Spinal cord (tissue), 10 donors: Measurements from ENCODE around the gene PEX11A. TPM values are rescaled to one million over a fixed set of nuclear protein-coding genes. Genes with fewer than 3 reads are reported as not detected.

Source experiments
- DNase-seq, 6 donors: peaks; one replicate each; pipeline versions ENCODE4 v3.0.0 to v3.0.0-alpha.2; 2013 to 2015; ENCODE audit warnings: low spot score in 6 of 6, low read depth in 4 of 6
- H3K27ac ChIP-seq: one replicate; pipeline ENCODE4 v1.5.1; 2013; ENCODE audit warnings: low read depth, low read length, control low read depth
- H3K27me3 ChIP-seq: one replicate; pipeline ENCODE4 v1.6.1; 2013; ENCODE audit warnings: low read length; ENCODE audit not compliant: control insufficient read depth, insufficient read depth
- H3K36me3 ChIP-seq: one replicate; pipeline ENCODE4 v1.6.1; 2013; ENCODE audit warnings: low read length; ENCODE audit not compliant: control insufficient read depth, insufficient read depth
- H3K4me1 ChIP-seq: one replicate; pipeline ENCODE4 v1.6.1; 2013; ENCODE audit warnings: low read length; ENCODE audit not compliant: control insufficient read depth, insufficient read depth
- H3K4me3 ChIP-seq: one replicate; pipeline ENCODE4 v1.5.1; 2013; ENCODE audit warnings: low read depth, low read length, control low read depth
- H3K9me3 ChIP-seq: one replicate; pipeline ENCODE4 v1.6.1; 2013; ENCODE audit warnings: low read length; ENCODE audit not compliant: control insufficient read depth, insufficient read depth
- WGBS: methylation state at CpG from one replicate; pipeline ENCODE4 v1.1.5; 2013; ENCODE audit warnings: missing lambda C conversion rate; ENCODE audit not compliant: insufficient coverage; 5-methylcytosine and 5-hydroxymethylcytosine counted together
- polyA plus RNA-seq, 2 donors: library from polyadenylated mRNA; unstranded; fragments of 120-200 nt; gene quantifications; one replicate each; pipeline ENCODE4 v1.2.1, GENCODE V29; 2013; ENCODE audit not compliant: insufficient read length in 2 of 2
- total RNA-seq, 2 donors: library from RNA; depleted of rRNA in 1 of 2; stranded (reverse); fragments of 120-200 nt in 1 of 2; fragments of >200 nt in 1 of 2; gene quantifications; one replicate each; pipeline versions ENCODE4 v1.2.3 to v1.2.4, GENCODE V29; 2013 to 2014
- donor health status: healthy.

The PEX11A gene
- total and polyA plus RNA-seq, 4 donors = 12.7 to 22.9 (median 15.0) TPM

DNA sequence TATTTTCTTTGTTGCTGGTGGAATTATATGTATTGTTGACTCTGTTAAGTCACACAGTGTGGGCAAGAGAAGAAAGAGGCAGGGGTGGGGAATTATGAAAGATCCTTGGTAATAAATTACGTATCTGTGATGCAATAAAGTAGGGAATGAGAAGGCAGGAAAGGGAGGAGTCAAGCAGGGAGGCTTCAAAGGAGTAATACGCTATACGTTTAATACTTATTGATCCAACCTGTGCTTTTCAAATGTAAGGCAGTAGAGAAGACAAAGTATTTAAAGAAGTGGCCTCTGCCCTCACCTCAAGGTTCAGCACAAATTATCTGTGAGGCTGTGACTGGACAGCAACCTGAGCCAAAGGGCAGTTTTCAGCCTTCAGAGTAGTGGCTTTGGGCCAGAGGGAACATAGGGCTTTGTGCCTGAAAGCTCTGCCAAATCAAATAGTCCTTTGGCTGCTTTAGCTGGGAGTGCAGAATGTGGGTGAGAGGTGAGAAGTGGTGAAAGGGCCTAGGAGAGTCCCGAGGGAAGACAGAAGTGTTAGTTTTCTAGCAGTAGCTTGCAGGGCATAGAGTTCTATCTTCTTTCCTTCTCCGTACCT, 10.2 kb downstream of the PEX11A start:
- Histone ChIP-seq H3K4me3 (no peak overlapping the region), H3K36me3 (no peaks in the 10 kb centered on the region), H3K27ac (peak overlapping the region; percentile 10), H3K4me1 (peaks cover 4% of the 10 kb centered on the region), H3K9me3 (no peaks in the 10 kb centered on the region), H3K27me3 (no peaks in the 10 kb centered on the region)
- WGBS = 48% methylated on average over 3 of the region's 5 CpGs
- peak in 3 of 6 donors; percentile 25 to 84 (median 40) for DNase-seq

DNA sequence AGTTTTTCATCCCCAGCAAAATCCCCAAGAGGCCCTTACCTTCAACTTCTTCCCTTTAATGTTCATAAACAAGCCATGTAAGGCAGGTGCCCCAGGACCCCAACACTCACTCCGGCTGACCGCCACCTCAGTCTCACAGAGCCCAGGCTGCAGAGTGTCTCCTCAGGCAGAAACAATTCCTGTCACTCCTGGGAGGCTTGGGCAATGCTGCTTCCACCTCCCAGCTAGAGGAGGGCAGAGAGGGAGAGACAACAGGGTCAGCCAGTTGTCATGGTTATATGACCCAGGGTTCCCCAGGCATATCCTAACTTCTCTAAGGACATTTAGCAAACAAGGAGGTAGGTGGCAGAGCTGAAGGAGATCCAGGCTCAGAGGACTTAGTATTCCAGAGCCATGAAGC, 11.3 kb downstream of the PEX11A start, which contains the start of gene PLIN1:
Gene PLIN1, minus strand, starts transcription at position 156 of the 400 bp plus-strand sequence. CDS start 1,878 bp downstream, outside the sequence.
- WGBS = 80% methylated on average over 2 of the region's 2 CpGs
- Histone ChIP-seq H3K9me3 (no peaks in the 10 kb centered on the region), H3K27me3 (no peaks in the 10 kb centered on the region), H3K36me3 (no peaks in the 10 kb centered on the region), H3K4me3 (no peak within 1 kb of the TSS), H3K27ac (no peak within 1 kb of the TSS), H3K4me1 (peaks cover 4% of the 10 kb centered on the region)
- no peak for DNase-seq

DNA sequence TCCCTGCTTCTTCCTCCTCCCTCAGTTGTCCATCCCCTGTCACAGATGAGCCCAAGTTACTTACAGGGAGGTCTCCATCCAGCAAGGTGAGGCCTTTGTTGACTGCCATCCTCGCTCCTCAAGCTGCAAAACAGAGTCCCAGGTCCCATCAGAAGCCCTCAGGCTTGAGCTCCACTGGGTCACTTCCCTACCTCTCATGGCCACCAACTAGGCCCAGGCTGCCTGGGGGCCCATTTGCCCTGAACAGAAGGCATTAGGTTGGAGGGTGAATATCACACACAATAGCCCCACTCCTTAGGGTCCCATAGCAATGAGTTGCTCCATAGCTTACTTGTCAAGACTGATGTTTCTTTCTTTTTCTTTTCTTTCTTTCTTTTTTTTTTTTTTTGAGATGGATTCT, 13.2 kb downstream of the PEX11A start:
- no peak overlapping the region for H3K4me3 ChIP-seq
- H3K4me1 ChIP-seq = peaks cover 8% of the 10 kb centered on the region
- H3K27me3 ChIP-seq = no peaks in the 10 kb centered on the region
- H3K27ac ChIP-seq = no peak overlapping the region
- WGBS = 100% methylated on average over 1 of the region's 1 CpG
- no peaks in the 10 kb centered on the region for H3K36me3 ChIP-seq
- no peak for DNase-seq
- H3K9me3 ChIP-seq = no peaks in the 10 kb centered on the region

DNA sequence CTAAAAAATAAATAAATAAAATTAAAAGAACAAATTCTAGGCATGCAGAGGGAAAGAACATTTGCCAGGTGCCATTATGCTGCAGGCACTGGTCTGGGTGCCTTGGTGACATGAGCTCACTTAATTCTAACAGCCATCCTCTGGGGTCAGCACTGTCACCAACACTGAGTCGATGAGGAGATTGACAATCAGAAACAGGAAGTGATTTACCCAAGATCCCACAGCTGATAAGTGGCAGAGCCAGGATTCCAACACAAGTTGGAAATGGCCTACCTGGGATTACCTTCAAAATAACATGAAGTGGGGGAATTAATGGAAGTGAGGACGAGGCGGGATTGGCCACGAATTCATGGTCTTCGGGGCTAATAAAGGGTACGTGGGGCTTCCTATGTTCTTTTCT, 14.9 kb downstream of the PEX11A start:
- H3K27me3 ChIP-seq = no peaks in the 10 kb centered on the region
- WGBS = 88% methylated on average over 1 of the region's 6 CpGs

DNA sequence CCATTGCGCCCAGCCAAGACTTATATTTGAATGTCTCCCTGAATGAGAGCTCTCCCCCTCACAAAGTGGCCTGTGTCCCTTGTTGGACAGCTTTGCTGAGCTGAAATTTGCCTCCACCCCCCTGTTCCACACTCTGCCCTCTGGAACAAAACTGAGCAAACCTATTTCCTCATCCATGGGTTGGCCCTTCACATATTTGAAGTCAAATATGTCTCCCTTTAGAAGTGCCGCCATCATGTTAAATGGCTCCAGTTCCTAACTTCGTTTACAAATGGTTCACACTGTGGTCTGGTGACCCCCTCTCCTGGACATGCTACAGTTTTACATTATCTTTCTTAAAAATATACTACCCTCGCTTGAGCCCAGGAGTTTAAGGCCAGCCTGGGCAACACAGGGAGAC, 16.0 kb downstream of the PEX11A start:
- H3K36me3 ChIP-seq = no peaks in the 10 kb centered on the region
- H3K27me3 ChIP-seq = no peaks in the 10 kb centered on the region
- H3K4me1 ChIP-seq = peaks cover 10% of the 10 kb centered on the region
- DNase-seq = no peak
- 76% methylated on average over 3 of the region's 4 CpGs for WGBS
- no peak overlapping the region for H3K4me3 ChIP-seq
- H3K9me3 ChIP-seq = no peaks in the 10 kb centered on the region
- no peak overlapping the region for H3K27ac ChIP-seq

More for the DNA sequence above, 14.9 kb downstream of the PEX11A start:
- H3K9me3 ChIP-seq = no peaks in the 10 kb centered on the region
- peaks cover 13% of the 10 kb centered on the region for H3K4me1 ChIP-seq
- H3K4me3 ChIP-seq = no peak overlapping the region
- H3K27ac ChIP-seq = no peak overlapping the region
- DNase-seq = no peak
- no peaks in the 10 kb centered on the region for H3K36me3 ChIP-seq

DNA sequence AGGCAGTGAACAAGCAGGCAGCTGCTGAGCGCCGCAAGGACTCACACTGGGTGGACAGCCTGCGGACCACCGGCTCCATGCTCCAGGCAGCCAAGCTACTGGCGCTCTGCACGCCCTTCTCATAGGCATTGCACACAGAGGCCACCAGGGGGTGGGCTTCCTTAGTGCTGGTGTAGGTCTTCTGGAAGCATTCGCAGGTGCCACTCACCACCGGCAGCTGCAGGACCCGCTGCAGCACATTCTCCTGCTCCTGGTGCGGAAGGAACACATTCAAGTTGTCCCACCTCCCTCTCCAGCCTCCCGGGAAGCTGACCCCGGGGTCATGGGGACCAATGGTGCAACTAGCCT, 17.4 kb downstream of the PEX11A start:
- peak in 1 of 6 donors; percentile 32 for DNase-seq
- H3K4me1 ChIP-seq = peaks cover 10% of the 10 kb centered on the region
- H3K4me3 ChIP-seq = no peak overlapping the region
- H3K9me3 ChIP-seq = no peaks in the 10 kb centered on the region
- H3K27me3 ChIP-seq = no peaks in the 10 kb centered on the region
- no peak overlapping the region for H3K27ac ChIP-seq
- 58% methylated on average over 10 of the region's 12 CpGs for WGBS
- H3K36me3 ChIP-seq = no peaks in the 10 kb centered on the region

DNA sequence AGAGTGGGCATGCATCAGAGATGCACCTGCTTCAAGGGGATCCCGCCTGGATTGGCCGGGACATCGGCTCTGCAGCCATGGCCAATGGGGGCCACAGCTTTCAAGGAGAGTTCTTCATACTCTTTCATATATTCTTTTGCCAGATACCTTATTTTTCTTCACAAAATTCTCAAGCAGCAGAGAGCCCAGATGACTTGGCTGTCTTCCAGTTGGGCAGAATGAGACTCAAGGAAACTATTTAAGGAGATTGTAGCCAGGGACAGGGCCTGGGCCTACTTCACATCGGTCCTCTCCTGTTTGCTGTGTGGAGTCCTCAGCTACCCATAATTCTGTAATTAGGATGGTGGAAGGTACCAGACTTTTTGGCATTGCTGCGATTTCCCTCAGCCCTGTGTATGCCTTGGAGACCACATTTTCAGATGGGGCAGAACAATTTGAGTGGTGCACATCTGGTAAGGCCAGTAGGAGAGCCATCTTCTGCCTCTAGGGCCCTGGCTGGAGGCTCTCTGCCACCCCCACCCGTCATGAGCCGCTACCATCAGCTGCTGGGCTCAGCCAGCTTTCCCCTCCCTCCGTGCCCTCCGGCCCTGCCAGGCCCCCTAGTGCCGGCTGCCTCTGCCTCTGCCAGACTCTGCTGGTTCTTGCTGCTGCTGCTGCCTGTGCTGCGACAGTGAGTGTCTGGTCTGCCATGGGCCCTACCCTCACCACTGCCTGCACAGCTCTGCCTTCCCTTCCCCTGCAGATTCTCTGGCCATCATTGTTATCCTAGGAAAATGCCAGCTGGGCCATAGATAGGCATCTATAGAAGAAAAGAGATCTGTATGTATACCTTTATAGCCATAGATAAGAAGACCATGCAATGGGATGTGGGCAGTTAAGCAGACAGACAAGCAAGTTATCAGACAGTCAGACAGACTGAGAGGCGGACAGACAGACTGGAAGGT, 18.1 kb downstream of the PEX11A start:
- Histone ChIP-seq H3K36me3 (no peaks in the 10 kb centered on the region), H3K27me3 (no peaks in the 10 kb centered on the region), H3K27ac (no peak overlapping the region), H3K9me3 (no peaks in the 10 kb centered on the region), H3K4me1 (peaks cover 10% of the 10 kb centered on the region), H3K4me3 (no peak overlapping the region)
- peak in 2 of 6 donors; percentile 44 to 49 for DNase-seq
- WGBS = 61% methylated on average over 10 of the region's 12 CpGs

DNA sequence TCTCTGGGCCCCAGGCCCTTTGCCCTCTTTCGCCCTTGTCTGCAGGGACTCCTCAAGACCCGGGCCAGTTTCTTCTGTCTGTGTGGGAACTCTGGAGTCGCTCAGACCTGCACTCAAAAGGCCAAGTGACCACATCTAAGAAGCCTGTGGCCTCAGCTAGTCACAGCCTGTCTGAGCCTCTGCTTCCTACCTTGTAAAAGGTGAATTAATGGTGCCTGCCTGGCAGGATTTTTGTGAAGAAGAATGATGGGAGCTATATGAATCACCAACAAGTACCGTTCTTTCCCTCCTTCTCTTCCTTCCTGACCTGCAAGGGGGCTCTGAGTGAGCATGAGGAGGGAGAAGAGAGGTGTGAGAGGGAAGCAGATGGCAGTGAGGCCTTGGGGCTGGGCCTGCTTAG, 18.9 kb downstream of the PEX11A start:
- Histone ChIP-seq H3K4me3 (no peak overlapping the region), H3K27me3 (no peaks in the 10 kb centered on the region), H3K27ac (no peak overlapping the region), H3K4me1 (peaks cover 10% of the 10 kb centered on the region), H3K9me3 (no peaks in the 10 kb centered on the region), H3K36me3 (no peaks in the 10 kb centered on the region)
- DNase-seq = no peak
- WGBS = 84% methylated on average over 3 of the region's 4 CpGs

DNA sequence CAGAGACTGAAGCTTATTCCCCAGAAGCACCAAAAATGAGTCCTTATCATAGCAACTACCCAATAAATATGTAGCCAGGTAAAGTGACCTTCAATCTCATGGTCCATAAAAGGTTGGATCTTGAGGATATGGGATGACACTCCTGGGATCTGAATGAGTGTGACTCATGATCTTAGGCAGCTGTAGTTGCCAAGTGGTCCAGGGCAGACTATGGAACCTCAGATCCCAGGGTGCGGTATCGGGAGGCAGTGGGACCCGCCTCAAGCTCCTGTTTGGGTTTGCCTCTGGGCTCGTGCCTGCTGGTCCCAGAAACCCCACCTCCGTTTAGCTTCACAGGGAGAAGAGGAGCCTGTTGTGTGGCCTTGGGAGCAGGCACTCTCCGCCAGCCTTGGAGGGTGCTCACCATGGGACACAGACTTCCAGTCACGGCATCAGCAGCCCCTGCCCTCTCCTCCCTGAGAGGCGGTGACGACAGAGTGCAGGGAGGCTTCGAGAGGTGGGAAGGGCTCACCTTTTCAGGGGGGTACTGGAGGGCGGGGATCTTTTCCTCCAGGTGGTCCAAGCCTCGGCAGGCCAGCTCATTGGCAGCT, 19.5 kb downstream of the PEX11A start:
- Histone ChIP-seq H3K27me3 (no peaks in the 10 kb centered on the region), H3K4me1 (peaks cover 14% of the 10 kb centered on the region), H3K4me3 (no peak overlapping the region), H3K36me3 (no peaks in the 10 kb centered on the region), H3K9me3 (no peaks in the 10 kb centered on the region), H3K27ac (no peak overlapping the region)
- DNase-seq = no peak
- WGBS = 85% methylated on average over 9 of the region's 12 CpGs
